Uterus (tissue), 2 donors: ENCODE data around the gene NSG1.

Experiments used
- POLR2A ChIP-seq, 2 donors: fragments of 450-650 bp; IDR thresholded peaks; one replicate each; pipeline ENCODE4 v1.6.1; 2016; ENCODE audit warnings: antibody characterized with exemption in 2 of 2, mild to moderate bottlenecking in 1 of 2, moderate library complexity in 1 of 2
- TF ChIP-seq, protein P1 (sequence below), 4 experiments: fragments of 200-600 bp in 2 of 4; fragments of 450-650 bp in 2 of 4; sonication (generic) in 2 of 4; IDR thresholded peaks; one replicate each; pipeline ENCODE4 v1.5.1; 2016 to 2019; ENCODE audit warnings: antibody characterized with exemption in 4 of 4, mild to moderate bottlenecking in 2 of 4, moderate library complexity in 1 of 4

DNA sequence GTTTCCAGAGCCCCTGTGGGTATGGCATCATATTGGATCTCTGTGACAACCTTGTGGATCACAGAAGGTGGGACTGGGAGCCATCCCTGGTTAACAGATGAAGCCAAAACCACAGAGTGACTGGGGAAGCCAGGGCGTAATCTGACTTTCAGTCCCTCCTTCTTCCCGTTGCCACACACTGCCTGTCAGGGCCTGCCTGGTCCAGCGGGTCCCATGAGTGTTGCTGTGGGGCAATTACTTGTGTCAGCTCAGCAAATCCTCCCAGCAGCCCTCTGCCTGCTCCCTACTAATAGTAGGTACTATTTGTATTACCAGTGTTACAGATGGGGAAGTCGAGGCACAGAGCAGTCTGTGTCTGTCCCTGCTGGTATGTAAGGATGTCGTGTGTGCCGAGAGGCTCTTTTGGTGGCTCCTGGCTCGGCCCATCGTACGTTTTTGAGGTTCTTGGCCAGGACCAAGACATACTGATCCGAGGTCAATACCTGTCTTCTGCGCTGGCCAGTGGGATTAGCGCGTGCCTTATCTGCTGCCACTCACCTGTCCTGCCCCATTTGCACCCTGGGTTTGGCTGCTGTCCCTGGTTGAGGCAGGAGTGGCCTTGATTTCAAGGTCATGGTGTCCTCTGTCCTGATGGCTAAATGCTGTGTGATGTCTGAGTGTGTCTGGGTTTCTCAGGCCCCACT, 5.7 kb downstream of the NSG1 start:
- TF ChIP-seq, protein P1, sequence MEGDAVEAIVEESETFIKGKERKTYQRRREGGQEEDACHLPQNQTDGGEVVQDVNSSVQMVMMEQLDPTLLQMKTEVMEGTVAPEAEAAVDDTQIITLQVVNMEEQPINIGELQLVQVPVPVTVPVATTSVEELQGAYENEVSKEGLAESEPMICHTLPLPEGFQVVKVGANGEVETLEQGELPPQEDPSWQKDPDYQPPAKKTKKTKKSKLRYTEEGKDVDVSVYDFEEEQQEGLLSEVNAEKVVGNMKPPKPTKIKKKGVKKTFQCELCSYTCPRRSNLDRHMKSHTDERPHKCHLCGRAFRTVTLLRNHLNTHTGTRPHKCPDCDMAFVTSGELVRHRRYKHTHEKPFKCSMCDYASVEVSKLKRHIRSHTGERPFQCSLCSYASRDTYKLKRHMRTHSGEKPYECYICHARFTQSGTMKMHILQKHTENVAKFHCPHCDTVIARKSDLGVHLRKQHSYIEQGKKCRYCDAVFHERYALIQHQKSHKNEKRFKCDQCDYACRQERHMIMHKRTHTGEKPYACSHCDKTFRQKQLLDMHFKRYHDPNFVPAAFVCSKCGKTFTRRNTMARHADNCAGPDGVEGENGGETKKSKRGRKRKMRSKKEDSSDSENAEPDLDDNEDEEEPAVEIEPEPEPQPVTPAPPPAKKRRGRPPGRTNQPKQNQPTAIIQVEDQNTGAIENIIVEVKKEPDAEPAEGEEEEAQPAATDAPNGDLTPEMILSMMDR (IDR thresholded peaks at IDR 0.05) = no peak
- no peak for TF ChIP-seq POLR2A (IDR thresholded peaks at IDR 0.05)
